GM23248 (cell line): ENCODE measurements around the gene TBC1D24. TPM values are rescaled to one million over a fixed set of nuclear protein-coding genes. Genes with fewer than 3 reads are reported as not detected.

Experiments used
- DNase-seq: peaks from one replicate; pipeline ENCODE4 v3.0.0-alpha.2; 2015
- H2AFZ ChIP-seq: fragments of 200-600 bp; sonication (generic); 2 replicates; pipeline ENCODE4 v1.6.1; 2016; ENCODE audit warnings: antibody characterized with exemption
- H3F3A ChIP-seq: fragments of 200-600 bp; sonication (generic); 2 replicates; pipeline ENCODE4 v1.6.1; 2016; ENCODE audit warnings: mild to moderate bottlenecking, antibody characterized with exemption, mixed run types; ENCODE audit not compliant: insufficient read depth
- H3K27ac ChIP-seq: fragments of 200-600 bp; sonication (generic); 2 replicates; pipeline ENCODE4 v1.5.1; 2016; ENCODE audit warnings: mild to moderate bottlenecking
- H3K27me3 ChIP-seq: fragments of 200-600 bp; sonication (generic); replicated peaks from 2 replicates; pipeline ENCODE4 v1.6.1; 2016; ENCODE audit warnings: mild to moderate bottlenecking; ENCODE audit not compliant: insufficient read depth
- H3K36me3 ChIP-seq: fragments of 200-600 bp; sonication (generic); 2 replicates; pipeline ENCODE4 v1.6.1; 2016; ENCODE audit warnings: low read depth, mild to moderate bottlenecking
- H3K4me1 ChIP-seq: fragments of 200-600 bp; sonication (generic); 2 replicates; pipeline ENCODE4 v1.6.1; 2016; ENCODE audit warnings: mild to moderate bottlenecking; ENCODE audit not compliant: insufficient read depth
- H3K4me2 ChIP-seq: fragments of 200-600 bp; sonication (generic); one replicate; pipeline ENCODE4 v1.6.1; 2016; ENCODE audit warnings: mild to moderate bottlenecking; ENCODE audit not compliant: unreplicated experiment
- H3K4me3 ChIP-seq: fragments of 200-600 bp; sonication (generic); 2 replicates; pipeline ENCODE4 v1.5.1; 2016; ENCODE audit warnings: mild to moderate bottlenecking
- H3K79me2 ChIP-seq: fragments of 200-600 bp; sonication (generic); 2 replicates; pipeline ENCODE4 v1.6.1; 2016; ENCODE audit warnings: mild to moderate bottlenecking; ENCODE audit not compliant: insufficient read depth
- H3K9ac ChIP-seq: fragments of 200-600 bp; sonication (generic); 2 replicates; pipeline ENCODE4 v1.6.1; 2016; ENCODE audit warnings: mild to moderate bottlenecking
- H3K9me2 ChIP-seq: fragments of 200-600 bp; sonication (generic); 2 replicates; pipeline ENCODE4 v1.6.1; 2016; ENCODE audit warnings: mixed run types, mild to moderate bottlenecking, moderate library complexity; ENCODE audit not compliant: insufficient read depth
- H3K9me3 ChIP-seq: fragments of 200-600 bp; sonication (generic); one replicate; pipeline ENCODE4 v1.6.1; 2017; ENCODE audit warnings: low read depth
- H4K20me1 ChIP-seq: fragments of 200-600 bp; sonication (generic); 2 replicates; pipeline ENCODE4 v1.6.0; 2016; ENCODE audit not compliant: insufficient read depth
- EZH2 ChIP-seq: fragments of 200-600 bp; sonication (generic); IDR thresholded peaks from 2 replicates; pipeline ENCODE4 v1.6.1; 2018; ENCODE audit warnings: antibody characterized with exemption, mild to moderate bottlenecking; ENCODE audit not compliant: insufficient read depth, poor library complexity, severe bottlenecking
- EZH2phosphoT487 ChIP-seq: fragments of 200-600 bp; sonication (generic); IDR thresholded peaks from 2 replicates; pipeline ENCODE4 v1.6.1; 2018; ENCODE audit warnings: antibody characterized with exemption, moderate library complexity, mild to moderate bottlenecking, low read depth; ENCODE audit not compliant: insufficient read depth
- WGBS, 2 experiments: methylation state at CpG; one replicate each; pipeline ENCODE4 v1.1.6; 2015 to 2017; ENCODE audit warnings: low lambda C conversion rate in 2 of 2, low coverage in 1 of 2; ENCODE audit errors: missing lambda C conversion rate in 2 of 2; 5-methylcytosine and 5-hydroxymethylcytosine counted together
- in situ Hi-C: fragments of 300-500 bp; cut with MboI; formaldehyde crosslinking; loops from 2 replicates; pipeline ENCODE4 v1.15.0; 2020
- polyA plus RNA-seq: library from polyadenylated mRNA; unstranded; fragments of >200 nt; fragmentation: Nextera tagmentation; extraction: Ambion mirVana; gene quantifications from 2 replicates; pipeline ENCODE4 v1.2.1, GENCODE V29; 2016
- total RNA-seq: library from RNA; depleted of rRNA; stranded (reverse); fragments of >200 nt; shearing (Covaris generic); gene quantifications from 2 replicates; pipeline ENCODE4 v1.2.3, GENCODE V29; 2014

Gene TBC1D24
- total and polyA plus RNA-seq, 2 experiments from 2014 or later: 10.1 to 18.7 TPM

DNA sequence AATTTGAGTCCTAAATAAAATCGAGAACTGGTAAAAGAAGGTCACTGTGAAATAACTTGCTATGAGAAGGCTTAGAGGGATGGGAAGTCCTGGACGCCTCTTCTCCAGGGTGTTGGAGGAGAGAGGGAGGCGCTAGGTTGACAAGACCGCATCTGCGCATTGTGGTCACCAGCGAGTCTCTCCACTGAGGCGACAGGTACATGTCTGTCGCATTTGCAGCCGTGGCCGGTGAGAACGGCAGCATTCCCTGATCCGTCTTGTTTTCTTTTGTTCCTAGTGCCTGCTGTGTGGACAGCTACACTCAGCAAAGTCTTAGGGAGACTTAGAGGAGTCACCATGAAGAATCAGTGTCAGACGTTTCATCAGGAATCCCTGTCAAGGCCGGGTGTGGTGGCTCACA is 30.8 kb downstream of the TBC1D24 start:
- Histone ChIP-seq H3K4me2 (no peak overlapping the region), H3K27me3 (no peaks in the 10 kb centered on the region), H4K20me1 (no peaks in the 10 kb centered on the region), H3K36me3 (no peaks in the 10 kb centered on the region), H3K9me2 (no peaks in the 10 kb centered on the region), H3K9me3 (no peaks in the 10 kb centered on the region), H3K4me3 (no peak overlapping the region), H3F3A (no peaks in the 10 kb centered on the region), H3K27ac (no peak overlapping the region), H3K4me1 (peaks cover 5% of the 10 kb centered on the region; the same call in 1 of the 2 replicates), H3K79me2 (no peaks in the 10 kb centered on the region), H2AFZ (no peak overlapping the region), H3K9ac (no peak overlapping the region)
- no peak for TF ChIP-seq EZH2
- TF ChIP-seq EZH2phosphoT487: no peak
- WGBS, 2 experiments: 91 to 93% methylated on average over 14 of the region's 14 CpGs
- DNase-seq: no peak
- in situ Hi-C loops: no loop called here

DNA sequence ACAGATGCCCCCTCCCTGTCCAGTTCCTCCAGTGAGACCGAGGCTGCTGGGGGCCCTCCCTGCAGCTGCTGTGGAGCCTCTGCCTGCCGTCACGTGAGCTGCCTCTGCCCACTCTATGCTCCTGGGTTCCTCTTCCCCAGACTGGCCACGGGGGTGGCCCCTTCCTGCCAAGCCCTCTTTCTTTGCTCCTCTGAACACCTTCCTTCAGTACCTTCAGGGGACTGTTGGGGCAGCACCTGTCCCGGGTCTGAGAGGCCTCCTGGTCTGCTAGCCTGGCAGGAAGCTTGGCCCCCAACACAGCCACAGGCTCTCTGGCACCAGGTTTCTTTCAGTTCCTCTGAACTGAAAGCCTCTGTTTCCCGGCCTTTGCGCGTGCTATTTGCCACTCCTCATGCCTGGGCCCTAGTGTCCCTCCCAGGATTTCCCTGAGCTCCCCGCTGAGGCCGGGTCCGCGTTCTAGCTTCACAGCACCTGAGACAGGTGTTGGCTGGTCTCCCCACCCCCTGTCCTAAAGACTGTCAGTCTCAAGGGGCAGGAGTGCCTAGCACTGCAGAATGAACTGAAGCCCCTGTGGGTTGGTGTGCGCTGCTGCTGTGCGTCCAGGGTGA is 32.2 kb downstream of the TBC1D24 start:
- WGBS, 2 experiments: 92% methylated on average over 14 of the region's 14 CpGs
- no peaks in the 10 kb centered on the region for H3K9me2 ChIP-seq
- H3K4me2 ChIP-seq: no peak overlapping the region
- TF ChIP-seq EZH2phosphoT487 (no peak), EZH2 (no peak)
- no peak for DNase-seq
- no peaks in the 10 kb centered on the region for H3K27me3 ChIP-seq
- H3K79me2 ChIP-seq: no peaks in the 10 kb centered on the region
- in situ Hi-C loops: no loop called here
- no peak overlapping the region for H2AFZ ChIP-seq
- no peak overlapping the region for H3K9ac ChIP-seq
- H3K36me3 ChIP-seq: no peaks in the 10 kb centered on the region
- H3K27ac ChIP-seq: no peak overlapping the region
- H3K4me1 ChIP-seq: peaks cover 5% of the 10 kb centered on the region; the same call in 1 of the 2 replicates
- no peak overlapping the region for H3K4me3 ChIP-seq
- H3F3A ChIP-seq: no peaks in the 10 kb centered on the region
- no peaks in the 10 kb centered on the region for H3K9me3 ChIP-seq
- no peaks in the 10 kb centered on the region for H4K20me1 ChIP-seq

DNA sequence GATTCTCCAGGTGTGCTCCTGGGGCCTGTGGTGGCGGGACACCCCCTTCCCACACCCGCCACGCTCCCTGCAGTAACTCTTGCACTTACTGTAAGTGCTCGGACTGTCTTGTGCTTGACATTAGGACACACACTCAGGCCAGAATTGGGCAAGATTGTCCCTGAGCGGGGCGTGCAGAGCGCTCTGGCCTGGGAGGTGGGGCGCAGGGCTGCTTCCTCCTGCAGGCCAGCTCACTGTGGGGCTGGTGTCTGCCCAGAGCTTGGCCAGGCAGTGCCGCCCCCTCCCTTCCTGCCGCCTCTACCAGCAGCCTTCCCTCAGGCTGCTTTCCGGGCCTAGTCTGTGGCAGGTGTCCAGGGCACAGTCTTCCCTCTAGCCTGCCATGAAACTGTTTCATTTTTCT is 32.7 kb downstream of the TBC1D24 start:
- TF ChIP-seq EZH2phosphoT487: no peak
- DNase-seq: no peak
- in situ Hi-C loops: no loop called here

DNA sequence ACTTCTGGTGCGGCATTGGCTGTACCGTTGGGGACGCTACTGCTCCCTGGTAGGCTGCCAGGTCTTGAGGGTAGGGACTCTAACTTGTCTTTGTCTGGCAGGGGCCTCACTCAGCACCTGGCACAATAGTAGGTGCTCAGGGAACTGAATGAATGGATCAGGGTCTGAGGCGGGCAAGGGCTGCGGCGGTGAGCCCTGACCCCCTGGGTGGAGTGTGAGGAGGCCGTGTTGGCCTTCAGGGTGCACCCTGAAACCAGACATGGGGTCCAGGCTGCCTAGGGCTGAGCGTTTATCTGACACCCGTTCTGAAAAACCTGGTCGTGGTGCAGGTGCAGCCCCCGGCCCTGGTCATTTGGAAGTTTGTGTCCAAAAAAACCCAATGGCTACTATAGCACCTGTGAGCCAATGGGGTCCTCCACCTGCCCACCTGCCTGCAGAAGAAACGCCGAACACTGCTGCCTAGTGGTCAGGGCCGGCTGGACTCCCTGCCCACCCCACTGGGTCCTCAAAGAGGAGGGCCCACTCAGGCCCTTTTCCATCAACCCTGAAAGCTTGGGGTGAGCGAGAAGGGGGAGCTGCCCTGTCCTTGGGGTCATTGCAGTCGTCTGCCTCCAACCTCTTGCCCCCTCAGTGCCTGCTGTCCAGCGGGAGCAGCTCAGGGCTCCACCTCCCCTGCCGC is 33.9 kb downstream of the TBC1D24 start:
- Histone ChIP-seq H3K4me2 (no peak overlapping the region), H4K20me1 (no peaks in the 10 kb centered on the region), H3K79me2 (no peaks in the 10 kb centered on the region), H3K9ac (no peak overlapping the region), H3K36me3 (no peaks in the 10 kb centered on the region), H3K4me3 (no peak overlapping the region), H3K9me3 (no peaks in the 10 kb centered on the region), H3K4me1 (no peaks in the 10 kb centered on the region), H3F3A (peaks cover 4% of the 10 kb centered on the region; the same call in 1 of the 2 replicates), H3K9me2 (no peaks in the 10 kb centered on the region), H2AFZ (no peak overlapping the region), H3K27ac (no peak overlapping the region), H3K27me3 (no peaks in the 10 kb centered on the region)
- DNase-seq: no peak
- in situ Hi-C loops: no loop called here
- 85 to 87% methylated on average over 17 to 18 of the region's 18 CpGs for WGBS, 2 experiments
- TF ChIP-seq EZH2phosphoT487 (no peak), EZH2 (no peak)

More for the DNA sequence above, 32.7 kb downstream of the TBC1D24 start:
- Histone ChIP-seq H3K9me3 (no peaks in the 10 kb centered on the region), H3F3A (no peaks in the 10 kb centered on the region), H3K79me2 (no peaks in the 10 kb centered on the region), H3K4me2 (no peak overlapping the region), H3K9me2 (no peaks in the 10 kb centered on the region), H2AFZ (no peak overlapping the region), H3K27me3 (no peaks in the 10 kb centered on the region), H3K4me3 (no peak overlapping the region), H3K36me3 (no peaks in the 10 kb centered on the region), H4K20me1 (no peaks in the 10 kb centered on the region), H3K9ac (no peak overlapping the region), H3K27ac (no peak overlapping the region), H3K4me1 (peaks cover 5% of the 10 kb centered on the region; the same call in 1 of the 2 replicates)
- WGBS, 2 experiments: 94 to 97% methylated on average over 10 to 11 of the region's 11 CpGs
